ENCODE measurements around the gene ST8SIA1.

GRCh38 chr12:22374508-22374907, 40.0 kb upstream of the ST8SIA1 start:
- TF ChIP-seq CTCF (IDR thresholded peaks at IDR 0.05), result no peak
- no peak for TF ChIP-seq POLR2A (IDR thresholded peaks at IDR 0.05)

Measured in lower leg skin (tissue), 3 donors.